ENCODE results near the gene SH2B2.

DNA sequence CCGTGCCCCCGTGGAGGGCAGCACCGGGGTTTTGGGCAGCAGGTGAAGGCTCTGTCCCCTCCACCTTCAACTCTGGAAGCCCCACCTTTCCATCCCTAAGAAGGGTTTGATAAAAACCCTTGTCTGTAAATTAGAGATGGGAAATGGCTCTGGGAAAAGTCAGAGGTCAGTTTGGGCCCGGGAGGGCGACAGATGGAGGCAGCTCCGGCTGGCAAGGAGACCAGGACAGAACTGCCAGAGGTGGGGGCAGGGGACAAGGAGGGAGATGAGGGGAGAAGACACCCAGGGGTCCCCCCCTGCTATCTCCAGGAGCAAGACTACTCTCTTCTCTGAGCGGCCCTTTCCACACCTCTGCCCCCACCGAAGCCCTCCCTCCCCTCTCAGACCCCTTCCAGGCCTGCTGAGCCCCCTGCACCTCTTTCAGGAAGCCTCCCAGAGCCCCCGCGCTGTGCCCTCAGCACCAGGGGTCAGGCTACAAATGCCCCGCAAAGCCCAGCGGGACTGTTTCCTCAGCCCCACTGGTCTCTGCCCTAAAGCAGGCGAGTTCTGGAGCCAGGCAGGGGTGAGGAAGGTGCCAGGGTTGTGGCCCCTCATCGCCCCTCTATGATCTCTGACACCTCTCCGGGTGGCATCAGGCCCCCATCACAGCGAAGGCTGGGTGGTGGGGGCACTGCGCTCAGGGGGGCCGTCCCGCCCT is 980 bp upstream of the SH2B2 start:
- TF ChIP-seq ZNF274 (IDR thresholded peaks at IDR 0.05; ENCODE audit: low read depth, low read length): no peak
- no peak for TF ChIP-seq YY1 (IDR thresholded peaks at IDR 0.05; ENCODE audit: insufficient read depth, insufficient read length)
- no peak for TF ChIP-seq SUZ12 (IDR thresholded peaks at IDR 0.05; ENCODE audit: extremely low read depth, insufficient read depth, insufficient read length)

Measured in NT2/D1 (cell line).